Neural cell (in vitro differentiated cells): ENCODE results near the gene DIABLO. TPM values are rescaled to one million over a fixed set of nuclear protein-coding genes. Genes with fewer than 3 reads are reported as not detected.

ENCODE experiments used
- H2AFZ ChIP-seq: fragments of 200-600, 300-800 bp; sonication (generic), shearing (Covaris generic); 2 replicates; pipeline ENCODE4 v1.6.0; 2014; ENCODE audit warnings: low read depth, mild to moderate bottlenecking, antibody characterized with exemption, low read length, moderate library complexity
- H3F3A ChIP-seq: fragments of 200-600 bp; shearing (Covaris generic); 2 replicates; pipeline ENCODE4 v1.6.1; 2016; ENCODE audit warnings: mild to moderate bottlenecking, moderate library complexity, mixed read lengths, antibody characterized with exemption, low read length; ENCODE audit not compliant: insufficient read depth, poor library complexity, severe bottlenecking
- H3K27ac ChIP-seq: fragments of 200-600, 300-800 bp; sonication (generic), shearing (Covaris generic); 2 replicates; pipeline ENCODE4 v1.5.1; 2014; ENCODE audit warnings: mild to moderate bottlenecking, low read length, moderate library complexity
- H3K27me3 ChIP-seq: fragments of 300-800, 200-600 bp; sonication (generic), shearing (Covaris generic); 2 replicates; pipeline ENCODE4 v1.6.0; 2014; ENCODE audit warnings: mild to moderate bottlenecking, low read depth, low read length, moderate library complexity; ENCODE audit not compliant: insufficient read depth
- H3K36me3 ChIP-seq: fragments of 300-800, 200-600 bp; sonication (generic), shearing (Covaris generic); 2 replicates; pipeline ENCODE4 v1.5.1; 2014; ENCODE audit warnings: mild to moderate bottlenecking, antibody characterized with exemption, low read length, moderate library complexity; ENCODE audit not compliant: insufficient read depth
- H3K4me2 ChIP-seq: fragments of 300-800, 200-600 bp; sonication (generic), shearing (Covaris generic); 2 replicates; pipeline ENCODE4 v1.6.0; 2014; ENCODE audit warnings: mild to moderate bottlenecking, low read length
- H3K4me3 ChIP-seq: fragments of 300-800, 200-600 bp; sonication (generic), shearing (Covaris generic); 2 replicates; pipeline ENCODE4 v1.5.1; 2014; ENCODE audit warnings: mild to moderate bottlenecking, low read length, moderate library complexity
- H3K79me2 ChIP-seq: fragments of 200-600 bp; shearing (Covaris generic); replicated peaks from 2 replicates; pipeline ENCODE4 v1.6.0; 2014; ENCODE audit warnings: mild to moderate bottlenecking, low read length, moderate library complexity; ENCODE audit not compliant: insufficient read depth
- H3K9ac ChIP-seq: fragments of 300-800, 200-600 bp; sonication (generic), shearing (Covaris generic); 2 replicates; pipeline ENCODE4 v1.6.1; 2016; ENCODE audit warnings: mild to moderate bottlenecking, low read length, mixed read lengths
- H3K9me2 ChIP-seq: fragments of 200-600 bp; shearing (Covaris generic); 2 replicates; pipeline ENCODE4 v1.6.1; 2016; ENCODE audit warnings: mild to moderate bottlenecking, low read length, mixed read lengths; ENCODE audit not compliant: insufficient read depth
- H3K9me3 ChIP-seq: fragments of 200-600, 300-800 bp; sonication (generic), shearing (Covaris generic); 2 replicates; pipeline ENCODE4 v1.6.1; 2016; ENCODE audit warnings: mild to moderate bottlenecking, mixed run types, low read length, moderate library complexity, mixed read lengths
- H4K20me1 ChIP-seq: fragments of 200-600 bp; shearing (Covaris generic); 2 replicates; pipeline ENCODE4 v1.6.1; 2016; ENCODE audit warnings: mild to moderate bottlenecking, mixed run types; ENCODE audit not compliant: insufficient read depth
- CTCF ChIP-seq: fragments of 450-650 bp; IDR thresholded peaks from 2 replicates; pipeline ENCODE4 v1.5.1; 2014; ENCODE audit warnings: antibody characterized with exemption, mild to moderate bottlenecking, moderate library complexity; ENCODE audit not compliant: poor library complexity, severe bottlenecking
- EP300 ChIP-seq: fragments of 450-650 bp; conservative IDR thresholded peaks from 2 replicates; pipeline ENCODE4 v1.6.1; 2014; ENCODE audit warnings: antibody characterized with exemption, mild to moderate bottlenecking, moderate library complexity; ENCODE audit not compliant: poor library complexity, severe bottlenecking
- EZH2 ChIP-seq: fragments of 200-600, 300-800 bp; shearing (Covaris generic), sonication (generic); IDR thresholded peaks from 2 replicates; pipeline ENCODE4 v1.6.1; 2014; ENCODE audit warnings: antibody characterized with exemption, low read length, borderline replicate concordance, mild to moderate bottlenecking; ENCODE audit not compliant: insufficient read depth, poor library complexity, severe bottlenecking
- MXI1 ChIP-seq: fragments of 450-650 bp; conservative IDR thresholded peaks from 2 replicates; pipeline ENCODE4 v1.6.1; 2014; ENCODE audit warnings: antibody characterized with exemption, mild to moderate bottlenecking; ENCODE audit not compliant: poor library complexity, severe bottlenecking
- POLR2AphosphoS5 ChIP-seq: IDR thresholded peaks from 2 replicates; pipeline ENCODE4 v1.6.1; 2012
- RAD21 ChIP-seq: fragments of 450-650 bp; conservative IDR thresholded peaks from 2 replicates; pipeline ENCODE4 v1.6.1; 2014; ENCODE audit warnings: antibody characterized with exemption, mild to moderate bottlenecking, moderate library complexity
- REST ChIP-seq: IDR thresholded peaks from 2 replicates; pipeline ENCODE4 v1.6.1; 2012; ENCODE audit warnings: borderline replicate concordance
- SMC3 ChIP-seq: fragments of 450-650 bp; conservative IDR thresholded peaks from 2 replicates; pipeline ENCODE4 v1.6.1; 2014; ENCODE audit warnings: antibody characterized with exemption, mild to moderate bottlenecking, moderate library complexity; ENCODE audit not compliant: poor library complexity
- TAF1 ChIP-seq: IDR thresholded peaks from 2 replicates; pipeline ENCODE4 v1.6.1; 2012; ENCODE audit warnings: low read depth
- polyA plus RNA-seq: library from polyadenylated mRNA; depleted of rRNA; stranded (reverse); fragments of >200 nt; gene quantifications from 2 replicates; pipeline ENCODE4 v1.2.3, GENCODE V29; 2014

Gene DIABLO
- polyA plus RNA-seq, 1 donor from 2014 or later: 157 TPM

- H2AFZ ChIP-seq: no peak overlapping the region
These were observed 34.8 kb downstream of the DIABLO start for GRCh38 chr12:122190842-122191668.

GRCh38 chr12:122189626-122190475 lies 36.0 kb downstream of the DIABLO start:
- Histone ChIP-seq H3K36me3 (no peaks in the 10 kb centered on the region), H3K9ac (no peak overlapping the region), H2AFZ (no peak overlapping the region), H3K4me2 (no peak overlapping the region), H3K27me3 (no peaks in the 10 kb centered on the region), H3K9me3 (no peaks in the 10 kb centered on the region), H3K9me2 (no peaks in the 10 kb centered on the region), H3K79me2 (no peaks in the 10 kb centered on the region), H3F3A (no peaks in the 10 kb centered on the region), H3K4me3 (no peak overlapping the region), H3K27ac (no peak overlapping the region), H4K20me1 (no peaks in the 10 kb centered on the region)
- no peak for TF ChIP-seq CTCF
- TF ChIP-seq MXI1: no peak
- no peak for TF ChIP-seq EZH2
- TF ChIP-seq EP300: no peak
- TF ChIP-seq TAF1: no peak
- no peak for TF ChIP-seq POLR2AphosphoS5
- no peak for TF ChIP-seq REST
- TF ChIP-seq RAD21: no peak
- no peak for TF ChIP-seq SMC3

More at GRCh38 chr12:122190842-122191668, 34.8 kb downstream of the DIABLO start:
- Histone ChIP-seq H3K36me3 (no peaks in the 10 kb centered on the region), H3F3A (no peaks in the 10 kb centered on the region), H4K20me1 (no peaks in the 10 kb centered on the region), H3K9me3 (no peaks in the 10 kb centered on the region), H3K79me2 (no peaks in the 10 kb centered on the region), H3K9me2 (no peaks in the 10 kb centered on the region), H3K4me2 (no peak overlapping the region), H3K9ac (no peak overlapping the region), H3K27ac (no peak overlapping the region), H3K27me3 (no peaks in the 10 kb centered on the region), H3K4me3 (no peak overlapping the region)
- TF ChIP-seq RAD21 (peak; percentile 52), SMC3 (peak; percentile 61), EP300 (no peak), CTCF (peak; percentile 59)
